ENCODE measurements around the gene FRMD8.

Gene FRMD8

DNA sequence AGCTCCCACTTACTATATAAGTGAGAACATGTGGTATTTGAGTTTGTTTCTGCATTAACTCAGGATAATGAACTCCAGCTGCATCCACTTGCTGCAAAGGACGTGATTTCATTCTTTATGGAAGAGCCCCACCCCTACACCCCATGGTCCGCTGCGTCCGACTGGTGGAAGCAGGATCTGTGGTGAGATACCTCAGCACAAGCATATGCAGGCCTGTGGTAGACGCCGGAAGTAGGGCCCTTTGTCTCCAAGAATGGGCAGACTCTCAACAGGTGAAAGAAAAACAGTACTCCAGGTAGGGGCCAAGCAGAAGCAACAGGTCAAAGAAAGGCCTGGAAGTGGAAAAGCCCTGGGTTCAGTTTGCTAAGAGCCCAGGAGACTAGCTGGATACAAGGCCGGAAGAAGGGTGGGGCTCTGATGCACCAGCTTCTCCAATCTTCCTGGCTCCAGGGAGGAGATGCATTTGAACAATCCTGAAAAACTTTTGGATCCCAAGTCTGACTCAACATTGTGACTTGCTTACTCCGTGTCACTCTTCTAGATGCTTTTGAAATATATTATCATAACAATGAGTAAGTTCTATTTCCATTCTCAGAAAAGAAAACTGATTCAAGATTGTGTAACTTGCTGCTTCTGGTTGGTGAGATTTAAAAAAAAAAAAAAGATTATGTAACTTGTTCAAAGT, 66.5 kb downstream of the FRMD8 start:
- Mint-ChIP-seq H3K27ac (peak overlapping the region; percentile 49 to 91 (median 86)), H3K36me3 (ENCODE audit: low read depth) (peaks cover 14% of the 10 kb centered on the region), H3K27me3 (ENCODE audit: low read depth) (peaks cover 3% of the 10 kb centered on the region), H3K4me1 (peaks cover 30% of the 10 kb centered on the region), H3K4me3 (peak overlapping the region; percentile 19 to 68 (median 56)), H3K9me3 (peaks cover 6% of the 10 kb centered on the region)
- TF ChIP-seq, protein P1, sequence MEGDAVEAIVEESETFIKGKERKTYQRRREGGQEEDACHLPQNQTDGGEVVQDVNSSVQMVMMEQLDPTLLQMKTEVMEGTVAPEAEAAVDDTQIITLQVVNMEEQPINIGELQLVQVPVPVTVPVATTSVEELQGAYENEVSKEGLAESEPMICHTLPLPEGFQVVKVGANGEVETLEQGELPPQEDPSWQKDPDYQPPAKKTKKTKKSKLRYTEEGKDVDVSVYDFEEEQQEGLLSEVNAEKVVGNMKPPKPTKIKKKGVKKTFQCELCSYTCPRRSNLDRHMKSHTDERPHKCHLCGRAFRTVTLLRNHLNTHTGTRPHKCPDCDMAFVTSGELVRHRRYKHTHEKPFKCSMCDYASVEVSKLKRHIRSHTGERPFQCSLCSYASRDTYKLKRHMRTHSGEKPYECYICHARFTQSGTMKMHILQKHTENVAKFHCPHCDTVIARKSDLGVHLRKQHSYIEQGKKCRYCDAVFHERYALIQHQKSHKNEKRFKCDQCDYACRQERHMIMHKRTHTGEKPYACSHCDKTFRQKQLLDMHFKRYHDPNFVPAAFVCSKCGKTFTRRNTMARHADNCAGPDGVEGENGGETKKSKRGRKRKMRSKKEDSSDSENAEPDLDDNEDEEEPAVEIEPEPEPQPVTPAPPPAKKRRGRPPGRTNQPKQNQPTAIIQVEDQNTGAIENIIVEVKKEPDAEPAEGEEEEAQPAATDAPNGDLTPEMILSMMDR (IDR thresholded peaks at IDR 0.05; ENCODE audit: unreplicated experiment in 3 of 3): no peak

DNA sequence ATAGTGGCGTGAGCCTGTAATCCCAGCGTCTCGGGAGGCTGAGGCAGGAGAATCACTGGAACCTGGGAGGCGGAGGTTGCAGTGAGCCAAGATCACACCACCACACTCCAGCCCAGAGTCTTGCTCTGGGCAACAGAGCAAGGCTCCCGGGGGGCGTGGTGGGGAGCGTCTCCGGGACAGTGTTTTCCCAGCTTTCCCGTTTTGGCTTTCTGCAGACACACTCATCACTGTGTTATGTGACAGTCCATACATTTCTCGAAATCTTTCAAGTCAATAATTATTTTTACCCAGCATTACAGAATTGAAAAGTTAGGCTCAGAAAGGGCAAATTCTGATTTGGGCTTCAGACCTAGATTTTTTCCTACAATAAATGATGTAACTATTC, 67.9 kb downstream of the FRMD8 start:
- TF ChIP-seq, protein P1 (IDR thresholded peaks at IDR 0.05; ENCODE audit: unreplicated experiment in 3 of 3): no peak
- H3K27me3 Mint-ChIP-seq (ENCODE audit: low read depth): peaks cover 3% of the 10 kb centered on the region
- H3K9me3 Mint-ChIP-seq: peaks cover 5% of the 10 kb centered on the region

DNA sequence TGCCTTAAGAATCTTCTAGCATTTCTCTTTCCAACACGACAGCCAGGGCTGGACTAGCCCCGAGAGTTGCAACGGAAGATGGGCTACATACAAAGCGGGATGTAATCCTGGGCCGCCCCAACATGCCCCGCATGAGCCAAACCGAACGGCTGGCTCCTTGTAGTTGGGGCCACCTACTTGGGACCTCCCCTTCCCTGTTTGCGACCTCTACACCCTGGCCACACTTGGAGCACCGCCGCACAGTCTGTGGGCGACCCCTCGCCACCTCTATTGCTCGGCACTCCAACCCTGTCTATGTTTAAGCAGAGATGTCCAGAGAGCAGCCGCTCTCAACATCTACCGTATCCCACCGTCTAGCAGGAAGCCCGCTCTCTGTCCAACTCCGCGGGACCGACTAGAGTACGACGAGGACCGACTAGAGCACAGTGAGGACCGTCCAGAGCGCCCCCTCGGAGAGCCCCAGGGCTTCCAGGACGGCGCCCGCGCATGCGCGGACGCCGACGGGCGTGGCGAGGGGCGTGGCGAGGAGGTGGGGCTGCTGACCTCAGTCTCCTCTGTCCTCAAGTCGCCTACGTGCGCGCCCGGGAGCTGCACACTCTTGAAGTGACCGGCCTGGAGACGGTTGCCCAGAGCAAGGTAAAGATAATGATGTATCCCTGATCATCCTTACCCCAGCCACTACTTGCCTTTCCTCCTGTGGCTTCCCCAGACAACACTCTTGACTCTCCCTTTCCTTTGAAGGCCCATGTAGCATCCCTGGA, 68.4 kb downstream of the FRMD8 start:
- TF ChIP-seq, protein P1 (IDR thresholded peaks at IDR 0.05; ENCODE audit: unreplicated experiment in 3 of 3): no peak
- Mint-ChIP-seq H3K36me3 (ENCODE audit: low read depth) (peaks cover 10% of the 10 kb centered on the region), H3K4me1 (peaks cover 30% of the 10 kb centered on the region), H3K27me3 (ENCODE audit: low read depth) (peaks cover 3% of the 10 kb centered on the region), H3K9me3 (peaks cover 2% of the 10 kb centered on the region), H3K27ac (peak overlapping the region; percentile 72 to 92 (median 74)), H3K4me3 (peak overlapping the region; percentile 83 to 89 (median 85))

More for the DNA sequence above, 67.9 kb downstream of the FRMD8 start:
- Mint-ChIP-seq H3K27ac (peak overlapping the region in 2 of 3 experiments; percentile 74 to 92), H3K4me3 (peak overlapping the region; percentile 83 to 89 (median 85)), H3K4me1 (peaks cover 30% of the 10 kb centered on the region), H3K36me3 (ENCODE audit: low read depth) (peaks cover 11% of the 10 kb centered on the region)

DNA sequence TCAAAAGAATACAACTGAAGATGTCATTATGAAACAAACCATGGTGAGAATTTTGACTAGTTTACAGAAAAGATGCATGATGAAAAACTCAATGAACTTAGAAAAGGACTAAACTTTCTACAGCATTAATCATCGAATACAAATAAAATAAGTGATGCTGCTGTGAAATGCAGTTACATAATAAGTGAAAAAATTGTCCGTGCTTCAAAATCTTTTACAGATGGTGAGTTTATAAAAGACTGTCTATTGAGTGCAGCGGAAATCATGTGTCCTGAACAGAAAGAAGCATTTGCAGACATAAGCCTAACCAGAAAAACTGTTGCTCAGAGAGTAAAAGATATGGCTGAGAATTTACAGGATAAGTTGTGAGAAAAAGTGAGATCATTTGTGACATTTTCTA, 70.0 kb downstream of the FRMD8 start:
- TF ChIP-seq, protein P1 (IDR thresholded peaks at IDR 0.05; ENCODE audit: unreplicated experiment in 3 of 3): no peak
- peaks cover 2% of the 10 kb centered on the region for H3K9me3 Mint-ChIP-seq

DNA sequence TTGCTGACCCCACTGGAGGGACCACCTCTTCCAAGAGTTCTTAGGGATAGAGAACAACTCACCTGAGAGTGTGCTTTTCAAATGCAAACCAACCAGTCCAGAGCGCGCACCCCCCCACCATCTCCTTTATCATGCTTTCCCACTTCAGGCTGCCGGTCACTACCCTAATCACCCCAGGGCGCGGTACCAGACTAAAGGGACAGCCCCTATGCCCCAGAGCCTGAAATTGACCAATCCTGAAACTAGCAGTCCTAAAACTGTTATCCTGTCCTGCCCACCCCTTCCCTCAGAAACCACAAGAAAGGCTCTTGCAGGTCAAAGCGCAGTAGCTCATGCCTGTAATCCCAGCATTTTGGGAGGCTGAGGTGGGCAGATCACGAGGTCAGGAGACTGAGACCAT, 73.1 kb downstream of the FRMD8 start:
- no peak overlapping the region for H3K27ac Mint-ChIP-seq
- TF ChIP-seq, protein P1 (IDR thresholded peaks at IDR 0.05; ENCODE audit: unreplicated experiment in 3 of 3): no peak
- H3K27me3 Mint-ChIP-seq (ENCODE audit: low read depth): peaks cover 3% of the 10 kb centered on the region
- H3K4me1 Mint-ChIP-seq: peaks cover 20% of the 10 kb centered on the region
- no peaks in the 10 kb centered on the region for H3K9me3 Mint-ChIP-seq
- no peak overlapping the region for H3K4me3 Mint-ChIP-seq
- H3K36me3 Mint-ChIP-seq (ENCODE audit: low read depth): peaks cover 3% of the 10 kb centered on the region

More for the DNA sequence above, 70.0 kb downstream of the FRMD8 start:
- H3K4me1 Mint-ChIP-seq: peaks cover 30% of the 10 kb centered on the region
- peak overlapping the region in 2 of 3 experiments; percentile 21 to 25 for H3K27ac Mint-ChIP-seq
- peaks cover 10% of the 10 kb centered on the region for H3K36me3 Mint-ChIP-seq (ENCODE audit: low read depth)
- H3K4me3 Mint-ChIP-seq: peak overlapping the region; percentile 34 to 64 (median 63)
- H3K27me3 Mint-ChIP-seq (ENCODE audit: low read depth): peaks cover 3% of the 10 kb centered on the region
